HG03442 (cell line): ENCODE results near the gene NECTIN3.

Experiments used
- ATAC-seq: cut with Tn5 transposase; IDR thresholded peaks from one replicate; pipeline ENCODE4 v1.9.1; 2021; ENCODE audit warnings: mild to moderate bottlenecking, moderate library complexity; ENCODE audit not compliant: unreplicated experiment

The NECTIN3 gene

GRCh38 chr3:111194048-111194447, 122.4 kb downstream of the NECTIN3 start:
- ATAC-seq, result no peak

- no peak for ATAC-seq
Observed at GRCh38 chr3:111197485-111197884, 125.9 kb downstream of the NECTIN3 start.

DNA sequence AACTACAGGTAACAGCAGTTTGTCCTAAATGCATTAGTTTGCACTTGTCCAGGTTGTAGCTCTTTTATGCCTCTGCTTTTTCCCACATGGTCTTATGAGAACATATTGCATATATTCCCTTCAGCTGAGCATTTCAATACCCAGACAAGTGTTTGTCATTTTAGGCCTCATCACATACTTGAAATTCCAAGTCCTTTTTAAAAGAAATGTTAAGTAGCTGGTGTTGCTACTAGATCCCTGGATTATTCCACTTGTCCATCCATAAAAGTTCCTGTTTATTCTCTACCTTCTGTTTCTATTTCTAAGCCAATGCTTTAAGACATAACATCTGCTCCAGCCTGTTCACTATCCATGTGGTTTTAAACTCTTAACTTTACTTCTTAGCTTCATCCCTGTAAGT, 128.4 kb downstream of the NECTIN3 start:
- ATAC-seq, result no peak

DNA sequence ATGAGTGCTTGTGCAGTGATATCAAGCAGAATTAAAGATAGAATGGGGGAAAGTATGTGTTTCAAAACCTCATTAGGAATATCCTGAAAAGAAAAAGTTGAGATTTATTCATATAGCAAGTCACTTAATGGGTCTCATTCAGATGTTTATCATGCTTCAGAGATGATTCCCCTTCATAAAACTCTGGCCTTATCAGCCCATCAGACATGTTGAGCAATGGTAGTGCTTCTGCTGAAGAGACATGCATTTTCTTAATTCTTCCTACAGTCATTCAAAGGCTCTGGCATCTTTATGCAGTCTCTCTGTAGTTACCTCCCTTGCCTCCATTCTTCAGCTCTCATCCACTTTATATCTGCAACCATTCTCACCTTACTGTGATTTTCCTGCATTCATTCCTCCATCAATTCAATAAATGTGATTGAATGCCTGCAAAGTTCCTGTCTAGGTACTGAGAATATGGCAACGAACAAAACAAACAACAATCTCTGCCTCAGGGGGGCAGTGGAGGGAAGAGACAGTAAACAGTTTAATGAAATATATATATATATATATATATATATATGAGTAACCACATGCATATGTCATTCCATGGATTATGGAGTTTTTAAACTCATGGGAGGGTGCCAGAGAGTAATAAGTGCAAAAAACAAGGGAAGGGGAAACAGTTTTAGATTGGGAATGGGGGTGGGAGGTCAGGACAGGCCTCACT, 138.5 kb downstream of the NECTIN3 start:
- ATAC-seq, result no peak

DNA sequence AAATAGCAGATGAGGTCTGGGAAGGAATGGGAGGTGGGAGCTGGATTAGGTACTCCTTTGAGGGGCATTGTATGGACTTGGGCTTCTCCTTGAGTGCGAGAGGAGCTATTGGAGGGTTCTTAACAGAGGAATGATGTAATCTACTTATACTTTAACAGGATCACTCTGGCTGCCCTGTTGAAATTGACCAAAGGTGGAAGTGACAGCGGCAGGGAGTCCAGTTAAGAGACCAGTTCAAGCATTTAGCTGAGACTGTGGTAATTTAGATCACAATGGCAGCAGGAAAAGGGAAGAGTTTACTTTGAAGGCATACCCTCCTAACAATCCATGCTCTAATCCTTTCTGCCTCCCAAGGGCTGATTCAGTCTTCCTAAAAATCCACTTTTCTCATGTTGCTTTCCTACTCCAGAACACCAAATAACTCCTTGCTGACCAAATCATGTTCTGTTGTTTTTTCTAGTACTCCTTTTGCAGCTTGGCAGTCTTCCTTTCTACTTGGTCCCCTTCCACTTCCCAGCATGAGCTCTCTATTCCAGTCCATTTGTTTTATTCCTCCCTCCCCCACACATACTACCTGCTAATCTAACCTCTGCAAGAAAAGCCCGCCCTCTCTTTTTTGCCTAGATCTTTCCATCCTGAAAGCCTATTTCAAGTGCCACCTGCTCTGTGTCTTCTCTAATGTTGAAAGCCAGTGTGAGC, 139.4 kb downstream of the NECTIN3 start:
- ATAC-seq, result no peak

DNA sequence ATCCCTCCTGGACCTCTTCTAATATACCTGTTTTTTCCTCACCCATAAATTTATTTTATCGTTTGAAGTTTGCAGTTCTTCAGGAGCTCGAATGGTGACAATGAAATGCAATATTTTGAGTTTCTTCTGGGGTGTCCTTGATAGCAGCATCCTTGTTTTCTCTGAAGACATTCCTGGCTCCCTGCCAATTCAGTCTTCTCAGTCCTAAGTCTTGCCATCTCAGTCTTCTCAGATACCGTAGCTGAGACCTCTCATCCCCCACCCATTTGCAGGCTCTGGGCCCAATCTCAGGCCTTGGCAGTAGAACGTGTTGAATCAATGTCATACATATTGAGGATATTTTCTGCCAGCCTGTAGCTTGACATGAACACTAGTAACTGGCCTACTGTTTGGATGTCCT, 140.9 kb downstream of the NECTIN3 start:
- ATAC-seq, result no peak

GRCh38 chr3:111215481-111215880, 143.9 kb downstream of the NECTIN3 start:
- ATAC-seq, result no peak

GRCh38 chr3:111218615-111219014, 147.0 kb downstream of the NECTIN3 start:
- ATAC-seq, result no peak

DNA sequence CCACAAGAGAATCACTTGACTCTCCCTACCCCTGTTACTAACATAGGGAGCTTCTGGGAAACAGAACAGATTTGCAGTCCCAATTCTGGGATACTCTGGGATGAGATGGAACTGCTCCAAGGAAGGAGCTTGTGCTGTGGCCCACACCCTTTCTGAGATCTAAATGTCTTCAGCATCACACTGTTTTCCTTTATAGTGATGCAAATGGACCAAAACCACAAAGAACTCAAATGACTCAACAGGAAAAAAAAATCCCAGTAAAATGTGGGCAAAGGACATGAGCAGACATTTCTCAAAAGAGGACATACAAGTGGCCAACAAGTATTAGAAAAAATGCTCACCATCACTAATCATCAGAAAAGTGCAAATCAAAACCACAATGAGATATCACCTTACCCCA, 155.6 kb downstream of the NECTIN3 start:
- ATAC-seq, result no peak

- no peak for ATAC-seq
Observed at GRCh38 chr3:111229301-111229700, 157.7 kb downstream of the NECTIN3 start.

- no peak for ATAC-seq
Observed at GRCh38 chr3:111236836-111237713, 165.5 kb downstream of the NECTIN3 start.

- no peak for ATAC-seq
Observed at GRCh38 chr3:111237946-111238345, 166.3 kb downstream of the NECTIN3 start.

GRCh38 chr3:111238885-111239284, 167.3 kb downstream of the NECTIN3 start:
- ATAC-seq, result peak; percentile 100

GRCh38 chr3:111241960-111242359, 170.3 kb downstream of the NECTIN3 start:
- no peak for ATAC-seq
